OCI-LY7 (cell line): Measurements from ENCODE around the gene ASB18. TPM values are rescaled to one million over a fixed set of nuclear protein-coding genes. Genes with fewer than 3 reads are reported as not detected.

Experiments
- BruUV-seq: library from RNA; stranded (reverse); fragments of 400-500 nt; replicated peaks from 2 replicates; lab custom pipeline; 2021; lab: Mats Ljungman, UMichigan
- CTCF ChIA-PET: fragments of 300-600 bp; sonication (Branson Sonifier 250); formaldehyde crosslinking; loops from one replicate; lab custom pipeline; 2022; ENCODE audit warnings: antibody characterized with exemption; ENCODE audit not compliant: unreplicated experiment; lab: Charles Lee
- POLR2A ChIA-PET: fragments of 300-600 bp; sonication (Branson Sonifier 250); formaldehyde crosslinking; loops from one replicate; lab custom pipeline; 2022; ENCODE audit warnings: antibody characterized with exemption; lab: Charles Lee
- DNase-seq: peaks from one replicate; pipeline ENCODE4 v3.0.0-alpha.2; 2015; ENCODE audit warnings: low spot score
- H2AFZ ChIP-seq: fragments of 200-600 bp; sonication (generic), shearing (Covaris generic); 2 replicates; pipeline ENCODE4 v1.6.1; 2014; ENCODE audit warnings: mild to moderate bottlenecking, antibody characterized with exemption, low read length, moderate library complexity
- H3K27ac ChIP-seq: fragments of 200-600 bp; sonication (generic); 2 replicates; pipeline ENCODE4 v1.5.1; 2014; ENCODE audit warnings: mixed run types, low read depth, mild to moderate bottlenecking, moderate library complexity, low read length, inconsistent platforms; ENCODE audit not compliant: poor library complexity, severe bottlenecking
- H3K36me3 ChIP-seq: fragments of 200-600 bp; sonication (generic); 2 replicates; pipeline ENCODE4 v1.6.1; 2014; ENCODE audit warnings: mild to moderate bottlenecking, antibody characterized with exemption, low read length, moderate library complexity, mixed read lengths; ENCODE audit not compliant: insufficient read depth
- H3K4me1 ChIP-seq: fragments of 200-600 bp; sonication (generic); 2 replicates; pipeline ENCODE4 v1.5.1; 2014; ENCODE audit warnings: mild to moderate bottlenecking, low read length; ENCODE audit not compliant: insufficient read depth, poor library complexity, severe bottlenecking
- H3K4me2 ChIP-seq: fragments of 200-600 bp; sonication (generic); 2 replicates; pipeline ENCODE4 v1.6.1; 2014; ENCODE audit warnings: mild to moderate bottlenecking, low read length
- H3K4me3 ChIP-seq: fragments of 200-600 bp; sonication (generic); 2 replicates; pipeline ENCODE4 v1.5.1; 2014; ENCODE audit warnings: mild to moderate bottlenecking, low read depth, low read length; ENCODE audit not compliant: poor library complexity, severe bottlenecking
- H3K79me2 ChIP-seq: fragments of 200-600 bp; sonication (generic); 2 replicates; pipeline ENCODE4 v1.6.1; 2016; ENCODE audit warnings: low read depth, mild to moderate bottlenecking, low read length, moderate library complexity, mixed read lengths; ENCODE audit not compliant: insufficient read depth
- H3K9me2 ChIP-seq: fragments of 200-600 bp; sonication (generic); 2 replicates; pipeline ENCODE4 v1.6.1; 2016; ENCODE audit warnings: mild to moderate bottlenecking, low read length, mixed read lengths; ENCODE audit not compliant: insufficient read depth
- H3K9me3 ChIP-seq: fragments of 200-600 bp; sonication (generic); 2 replicates; pipeline ENCODE4 v1.6.1; 2014; ENCODE audit warnings: mild to moderate bottlenecking, mixed run types, low read length, mixed read lengths
- H4K20me1 ChIP-seq: fragments of 200-600 bp; sonication (generic); 2 replicates; pipeline ENCODE4 v1.6.1; 2014; ENCODE audit warnings: mild to moderate bottlenecking, antibody characterized with exemption, low read length, moderate library complexity, mixed read lengths; ENCODE audit not compliant: insufficient read depth
- EZH2phosphoT487 ChIP-seq: fragments of 200-600 bp; sonication (generic); IDR thresholded peaks from 2 replicates; pipeline ENCODE4 v1.6.1; 2018; ENCODE audit warnings: low read depth, borderline replicate concordance, mild to moderate bottlenecking, mixed run types, antibody characterized with exemption, low read length, moderate library complexity, mixed read lengths
- intact Hi-C: fragments of 100-400 bp; cut with micrococcal nuclease; formaldehyde crosslinking; loops from one replicate; pipeline ENCODE4 v1.10.0; 2022; ENCODE audit not compliant: unreplicated experiment
- total RNA-seq, 2 experiments: library from RNA; depleted of rRNA in 1 of 2; stranded (reverse); fragments of >200 nt in 1 of 2; shearing (Covaris generic) in 1 of 2; gene quantifications; 2 replicates each; pipeline ENCODE4 v1.2.3, GENCODE V29; 2014 to 2022
- TF ChIP-seq, protein P1 (sequence below): fragments of 200-600 bp; sonication (generic); conservative IDR thresholded peaks from 2 replicates; pipeline ENCODE4 v1.5.1; 2014; ENCODE audit warnings: mild to moderate bottlenecking, antibody characterized with exemption, low read length, moderate library complexity, mixed read lengths

Gene ASB18
- total RNA-seq, 2 experiments from 2014 or later: not detected

DNA sequence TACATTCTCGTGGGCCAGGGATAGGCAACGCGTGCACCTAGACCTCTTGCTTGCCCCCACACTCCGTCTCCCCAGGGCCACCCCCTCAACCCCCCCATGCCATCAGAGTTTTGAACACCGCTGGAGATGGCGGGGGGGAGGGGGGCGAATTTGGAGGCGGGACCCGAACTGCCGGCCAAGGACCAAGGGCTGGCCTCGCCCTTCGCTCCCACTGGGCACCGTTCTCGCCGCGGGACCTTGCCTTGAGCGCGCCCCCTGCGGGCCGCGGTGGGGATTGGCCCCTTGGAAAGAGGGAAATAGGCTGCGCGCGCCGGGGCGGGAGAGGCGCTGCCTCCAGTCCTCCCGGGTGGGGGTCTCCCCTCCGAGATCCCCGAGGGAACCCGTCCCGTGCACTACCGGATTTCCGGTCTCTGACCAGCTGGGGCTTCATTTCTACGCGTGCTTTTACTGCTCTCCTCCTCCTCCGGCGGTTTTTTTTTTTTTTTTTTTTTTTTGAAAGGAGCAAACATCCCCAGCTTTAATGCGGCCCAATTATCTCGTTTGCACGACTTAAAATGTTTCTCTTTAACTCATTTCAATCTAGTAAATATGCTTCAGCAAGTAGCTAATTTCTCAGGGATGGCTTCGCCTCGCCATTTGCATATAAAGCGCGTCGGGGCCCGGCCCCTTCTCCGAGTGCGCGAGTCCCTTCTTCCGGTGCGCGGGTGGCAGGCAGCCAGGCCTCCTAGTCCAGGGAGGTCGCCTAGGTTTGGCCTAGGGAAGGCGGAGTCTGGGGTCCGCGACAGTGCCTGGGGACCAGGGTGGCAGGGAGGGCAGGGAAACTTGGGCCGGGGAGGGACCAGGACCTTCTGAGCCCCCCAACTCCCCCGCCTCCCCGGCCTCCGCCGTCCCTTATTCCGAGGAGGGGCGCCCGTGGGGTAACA, 86.0 kb downstream of the ASB18 start:
- no peak for DNase-seq
- Histone ChIP-seq H3K4me2 (no peak overlapping the region), H2AFZ (no peak overlapping the region), H3K9me2 (no peaks in the 10 kb centered on the region), H3K27ac (no peak overlapping the region), H3K4me1 (no peaks in the 10 kb centered on the region), H3K9me3 (no peaks in the 10 kb centered on the region), H3K4me3 (no peak overlapping the region), H3K79me2 (no peaks in the 10 kb centered on the region), H4K20me1 (no peaks in the 10 kb centered on the region), H3K36me3 (no peaks in the 10 kb centered on the region)
- no TSS peak for BruUV-seq
- CTCF ChIA-PET: no interaction called here
- POLR2A ChIA-PET: no interaction called here
- no peak for TF ChIP-seq EZH2phosphoT487
- TF ChIP-seq, protein P1, sequence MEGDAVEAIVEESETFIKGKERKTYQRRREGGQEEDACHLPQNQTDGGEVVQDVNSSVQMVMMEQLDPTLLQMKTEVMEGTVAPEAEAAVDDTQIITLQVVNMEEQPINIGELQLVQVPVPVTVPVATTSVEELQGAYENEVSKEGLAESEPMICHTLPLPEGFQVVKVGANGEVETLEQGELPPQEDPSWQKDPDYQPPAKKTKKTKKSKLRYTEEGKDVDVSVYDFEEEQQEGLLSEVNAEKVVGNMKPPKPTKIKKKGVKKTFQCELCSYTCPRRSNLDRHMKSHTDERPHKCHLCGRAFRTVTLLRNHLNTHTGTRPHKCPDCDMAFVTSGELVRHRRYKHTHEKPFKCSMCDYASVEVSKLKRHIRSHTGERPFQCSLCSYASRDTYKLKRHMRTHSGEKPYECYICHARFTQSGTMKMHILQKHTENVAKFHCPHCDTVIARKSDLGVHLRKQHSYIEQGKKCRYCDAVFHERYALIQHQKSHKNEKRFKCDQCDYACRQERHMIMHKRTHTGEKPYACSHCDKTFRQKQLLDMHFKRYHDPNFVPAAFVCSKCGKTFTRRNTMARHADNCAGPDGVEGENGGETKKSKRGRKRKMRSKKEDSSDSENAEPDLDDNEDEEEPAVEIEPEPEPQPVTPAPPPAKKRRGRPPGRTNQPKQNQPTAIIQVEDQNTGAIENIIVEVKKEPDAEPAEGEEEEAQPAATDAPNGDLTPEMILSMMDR: peak; percentile 65
- intact Hi-C loops: no loop called here

DNA sequence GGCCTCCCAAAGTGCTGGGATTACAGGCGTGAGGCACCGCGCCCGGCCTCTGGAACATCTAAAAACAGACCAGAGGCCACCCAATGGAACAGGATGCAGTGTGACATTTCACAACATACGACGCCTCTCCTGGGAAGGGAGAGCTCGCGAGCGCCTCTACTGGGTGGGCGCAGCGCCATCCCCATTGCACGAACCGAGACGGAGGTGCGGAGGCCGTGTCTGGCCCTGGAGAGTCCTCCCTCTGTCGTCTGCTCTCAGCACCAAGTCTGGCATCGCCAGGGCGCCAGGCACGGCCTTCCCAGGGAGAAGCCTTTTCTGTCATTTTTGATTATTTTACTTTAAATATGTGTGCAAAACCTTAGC, 86.6 kb downstream of the ASB18 start:
- no peak for DNase-seq
- H3K27ac ChIP-seq: no peak overlapping the region
- H3K9me2 ChIP-seq: no peaks in the 10 kb centered on the region
- no peaks in the 10 kb centered on the region for H3K79me2 ChIP-seq
- no peak overlapping the region for H3K4me3 ChIP-seq
- no TSS peak for BruUV-seq
- no peaks in the 10 kb centered on the region for H3K4me1 ChIP-seq
- ChIA-PET POLR2A (no interaction called here), CTCF (no interaction called here)
- no peak overlapping the region for H2AFZ ChIP-seq
- intact Hi-C loops: no loop called here
- TF ChIP-seq, protein P1: no peak
- no peak for TF ChIP-seq EZH2phosphoT487
- H4K20me1 ChIP-seq: no peaks in the 10 kb centered on the region
- no peak overlapping the region for H3K4me2 ChIP-seq
- no peaks in the 10 kb centered on the region for H3K36me3 ChIP-seq
- no peaks in the 10 kb centered on the region for H3K9me3 ChIP-seq

DNA sequence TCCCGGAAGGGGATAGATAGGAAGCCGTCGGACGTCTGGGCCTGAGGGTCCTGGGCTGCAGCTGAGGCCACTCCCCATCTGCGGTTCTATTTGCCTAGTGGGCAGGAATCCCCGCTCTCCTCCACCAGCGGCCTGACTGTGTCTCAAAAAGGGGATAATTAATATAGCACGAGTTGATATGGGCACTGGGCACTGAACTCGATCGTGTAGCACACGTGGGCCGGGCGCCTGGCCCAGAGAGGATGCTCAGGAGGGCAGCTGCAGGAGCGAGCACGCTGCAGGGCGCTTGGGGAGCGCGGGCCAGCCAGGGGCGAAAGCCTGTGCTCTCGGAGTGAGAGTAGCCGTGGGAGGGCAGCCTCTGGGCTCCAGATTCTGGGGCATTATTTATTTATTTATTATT, 87.3 kb downstream of the ASB18 start:
- H4K20me1 ChIP-seq: no peaks in the 10 kb centered on the region
- H3K36me3 ChIP-seq: no peaks in the 10 kb centered on the region
- H3K4me2 ChIP-seq: no peak overlapping the region
- POLR2A ChIA-PET: no interaction called here
- TF ChIP-seq, protein P1: no peak
- TF ChIP-seq EZH2phosphoT487: no peak
- no peaks in the 10 kb centered on the region for H3K9me3 ChIP-seq
- H3K9me2 ChIP-seq: no peaks in the 10 kb centered on the region
- intact Hi-C loops: no loop called here
- CTCF ChIA-PET: no interaction called here
- no peak overlapping the region for H3K4me3 ChIP-seq
- no TSS peak for BruUV-seq
- no peaks in the 10 kb centered on the region for H3K4me1 ChIP-seq
- H3K27ac ChIP-seq: no peak overlapping the region
- no peak overlapping the region for H2AFZ ChIP-seq
- DNase-seq: no peak
- H3K79me2 ChIP-seq: no peaks in the 10 kb centered on the region
